HCT116 (cell line): ENCODE results near the gene PLD1. TPM values are rescaled to one million over a fixed set of nuclear protein-coding genes. Genes with fewer than 3 reads are reported as not detected.

Experiments used
- ATAC-seq: fragments of 200-7000 bp; cut with Tn5 transposase; 2 replicates; pipeline ENCODE4 v1.9.1; 2020; ENCODE audit warnings: mild to moderate bottlenecking, moderate library complexity
- BruUV-seq: library from RNA; stranded (reverse); fragments of 400-500 nt; replicated peaks from 2 replicates; lab custom pipeline; 2021; lab: Mats Ljungman, UMichigan
- CTCF ChIA-PET: fragments of 300-600 bp; sonication (Branson Sonifier 250); formaldehyde crosslinking; loops from one replicate; lab custom pipeline; 2021; ENCODE audit warnings: antibody characterized with exemption; lab: Charles Lee
- POLR2A ChIA-PET: fragments of 300-600, 350-600 bp; sonication (Branson Sonifier 250); formaldehyde crosslinking; loops from one replicate; lab custom pipeline; 2021; ENCODE audit warnings: antibody characterized with exemption; lab: Charles Lee
- RAD21 ChIA-PET, 2 experiments: fragments of 300-600 bp; sonication (Branson Sonifier 250); formaldehyde crosslinking; loops; one replicate each; lab custom pipeline; 2023; ENCODE audit warnings: low total read pairs in 2 of 2; ENCODE audit not compliant: uncharacterized antibody in 2 of 2, unreplicated experiment in 2 of 2, low non-redundant PET in 1 of 2; lab: Charles Lee
- DNase-seq: peaks from one replicate; pipeline ENCODE4 v3.0.0-alpha.2; 2010; ENCODE audit warnings: low read depth, low spot score
- H2AFZ ChIP-seq: fragments of 200-600 bp; shearing (Covaris generic), sonication (generic); 2 replicates; pipeline ENCODE4 v1.6.1; 2017; ENCODE audit warnings: low read depth, mixed run types, mixed read lengths, antibody characterized with exemption, low read length; ENCODE audit not compliant: poor library complexity, severe bottlenecking
- H3K27ac ChIP-seq: 2 replicates; pipeline ENCODE4 v1.5.1; 2012; ENCODE audit warnings: low read depth, low read length
- H3K27me3 ChIP-seq: fragments of 200-600 bp; sonication (generic); 2 replicates; pipeline ENCODE4 v1.6.1; 2016; ENCODE audit warnings: mixed run types, low read length, mixed read lengths; ENCODE audit not compliant: insufficient read depth
- H3K36me3 ChIP-seq, 2 experiments: fragments of 200-500 bp in 1 of 2; fragments of 200-600 bp in 1 of 2; sonication (Bioruptor generic) in 1 of 2; sonication (generic) in 1 of 2; 2 replicates each; pipeline versions ENCODE4 v1.5.1 to v1.6.1; 2014 to 2016; ENCODE audit warnings: low read length in 2 of 2, inconsistent platforms in 1 of 2, mixed read lengths in 1 of 2, mixed run types in 1 of 2; ENCODE audit not compliant: insufficient read depth in 2 of 2, control insufficient read depth in 1 of 2
- H3K4me1 ChIP-seq, 2 experiments: fragments of 200-600 bp in 1 of 2; sonication (generic) in 1 of 2; 2 replicates each; pipeline versions ENCODE4 v1.5.1 to v1.6.1; 2012 to 2017; ENCODE audit warnings: low read length in 2 of 2, inconsistent platforms in 1 of 2, mild to moderate bottlenecking in 1 of 2, mixed read lengths in 1 of 2, mixed run types in 1 of 2, moderate library complexity in 1 of 2; ENCODE audit not compliant: insufficient read depth in 2 of 2, control insufficient read depth in 1 of 2
- H3K4me2 ChIP-seq: fragments of 200-600 bp; sonication (generic); 2 replicates; pipeline ENCODE4 v1.6.1; 2017; ENCODE audit warnings: mixed run types, low read length, mixed read lengths
- H3K4me3 ChIP-seq, 2 experiments: fragments of 200-600 bp in 1 of 2; sonication (generic) in 1 of 2; replicated peaks in 1 of 2; 2 replicates each; pipeline ENCODE4 v1.5.1; 2011 to 2016; ENCODE audit warnings: low read length in 2 of 2, control low read depth in 1 of 2, low read depth in 1 of 2, mild to moderate bottlenecking in 1 of 2, mixed read lengths in 1 of 2, mixed run types in 1 of 2
- H3K79me2 ChIP-seq: fragments of 200-600 bp; sonication (generic); 2 replicates; pipeline ENCODE4 v1.6.1; 2017; ENCODE audit warnings: mild to moderate bottlenecking, mixed run types, low read length, moderate library complexity, mixed read lengths; ENCODE audit not compliant: insufficient read depth
- H3K9ac ChIP-seq: fragments of 200-600 bp; sonication (generic); 2 replicates; pipeline ENCODE4 v1.6.1; 2016; ENCODE audit warnings: low read length, mixed read lengths
- H3K9me2 ChIP-seq: fragments of 200-600 bp; sonication (generic), shearing (Covaris generic); 2 replicates; pipeline ENCODE4 v1.6.1; 2017; ENCODE audit warnings: mixed run types, mild to moderate bottlenecking, moderate library complexity; ENCODE audit not compliant: insufficient read depth
- H3K9me3 ChIP-seq, 2 experiments: fragments of 200-500 bp in 1 of 2; fragments of 200-600 bp in 1 of 2; sonication (Bioruptor generic) in 1 of 2; sonication (generic) in 1 of 2; 2 replicates each; pipeline ENCODE4 v1.6.1; 2014 to 2017; ENCODE audit warnings: low read length in 2 of 2, mixed read lengths in 2 of 2, inconsistent platforms in 1 of 2, low read depth in 1 of 2, mild to moderate bottlenecking in 1 of 2, mixed run types in 1 of 2, moderate library complexity in 1 of 2; ENCODE audit not compliant: control insufficient read depth in 1 of 2, insufficient read depth in 1 of 2
- H4K20me1 ChIP-seq: fragments of 200-600 bp; sonication (generic), shearing (Covaris generic); 2 replicates; pipeline ENCODE4 v1.6.1; 2017; ENCODE audit warnings: mixed run types, mild to moderate bottlenecking, moderate library complexity; ENCODE audit not compliant: insufficient read depth
- ATF3 ChIP-seq: IDR thresholded peaks from 2 replicates; pipeline ENCODE4 v1.6.1; 2012
- CBX3 ChIP-seq: IDR thresholded peaks from 2 replicates; pipeline ENCODE4 v1.6.1; 2012; ENCODE audit warnings: low read depth
- CEBPB ChIP-seq: IDR thresholded peaks from 2 replicates; pipeline ENCODE4 v1.6.1; 2012; ENCODE audit warnings: low read depth
- CTCF ChIP-seq, 3 experiments: fragments of 200-600 bp in 1 of 3; sonication (generic) in 1 of 3; IDR thresholded peaks in 2 of 3; conservative IDR thresholded peaks in 1 of 3; 2 replicates each; pipeline ENCODE4 v1.5.1; 2012 to 2017; ENCODE audit warnings: low read depth in 2 of 3, low read length in 2 of 3, antibody characterized with exemption in 1 of 3, borderline replicate concordance in 1 of 3, control low read depth in 1 of 3, mild to moderate bottlenecking in 1 of 3, mixed read lengths in 1 of 3, mixed run types in 1 of 3, moderate library complexity in 1 of 3; ENCODE audit not compliant: insufficient read depth in 1 of 3
- EGR1 ChIP-seq: IDR thresholded peaks from 2 replicates; pipeline ENCODE4 v1.6.1; 2012; ENCODE audit warnings: low read depth
- ELF1 ChIP-seq: IDR thresholded peaks from 2 replicates; pipeline ENCODE4 v1.6.1; 2012; ENCODE audit warnings: low read depth, borderline replicate concordance
- EZH2 ChIP-seq: fragments of 200-600 bp; sonication (generic); IDR thresholded peaks from 2 replicates; pipeline ENCODE4 v1.6.1; 2017; ENCODE audit warnings: antibody characterized with exemption, mixed run types
- EZH2phosphoT487 ChIP-seq: fragments of 200-600 bp; IDR thresholded peaks from 2 replicates; pipeline ENCODE4 v1.6.1; 2018; ENCODE audit warnings: antibody characterized with exemption, borderline replicate concordance
- JUND ChIP-seq: IDR thresholded peaks from 2 replicates; pipeline ENCODE4 v1.6.1; 2012
- MAX ChIP-seq: IDR thresholded peaks from 2 replicates; pipeline ENCODE4 v1.6.1; 2012
- POLR2AphosphoS5 ChIP-seq: IDR thresholded peaks from 2 replicates; pipeline ENCODE4 v1.6.1; 2011; ENCODE audit warnings: mild to moderate bottlenecking, low read depth, low read length, moderate library complexity
- SIN3A ChIP-seq: IDR thresholded peaks from 2 replicates; pipeline ENCODE4 v1.6.1; 2012; ENCODE audit warnings: low read depth
- SP1 ChIP-seq: IDR thresholded peaks from 2 replicates; pipeline ENCODE4 v1.6.1; 2012; ENCODE audit warnings: low read depth
- SRF ChIP-seq: IDR thresholded peaks from 2 replicates; pipeline ENCODE4 v1.6.1; 2012; ENCODE audit warnings: low read depth
- TCF7L2 ChIP-seq: IDR thresholded peaks from 2 replicates; pipeline ENCODE4 v1.7.0; 2011; ENCODE audit warnings: borderline replicate concordance, inconsistent platforms; ENCODE audit not compliant: insufficient read depth, insufficient read length; ENCODE audit errors: extremely low read depth
- YY1 ChIP-seq: IDR thresholded peaks from 2 replicates; pipeline ENCODE4 v1.6.1; 2011; ENCODE audit warnings: low read length, low read depth, moderate library complexity, mild to moderate bottlenecking; ENCODE audit not compliant: insufficient replicate concordance; ENCODE audit errors: extremely low read depth
- ZBTB33 ChIP-seq: IDR thresholded peaks from 2 replicates; pipeline ENCODE4 v1.6.1; 2011; ENCODE audit warnings: mild to moderate bottlenecking, low read length, moderate library complexity; ENCODE audit not compliant: insufficient replicate concordance; ENCODE audit errors: extremely low read depth
- ZFX ChIP-seq: fragments of 450-650 bp; IDR thresholded peaks from 2 replicates; pipeline ENCODE4 v1.6.1; 2017
- intact Hi-C: fragments of 100-400 bp; cut with micrococcal nuclease; formaldehyde crosslinking; loops from 2 replicates; pipeline ENCODE4 v1.10.0; 2022
- total RNA-seq: library from RNA; stranded (reverse); gene quantifications from one replicate; pipeline ENCODE4 v1.2.1, GENCODE V29; 2021; ENCODE audit not compliant: unreplicated experiment

The PLD1 gene
- total RNA-seq, 1 experiment from 2014 or later = 8.4 TPM

GRCh38 chr3:171842864-171843518 is 32.7 kb upstream of the PLD1 start, which contains the start of gene TMEM212:
Gene TMEM212, plus strand, starts transcription at chr3:171843349. Its CDS starts 35 bp downstream, at chr3:171843384.
- Histone ChIP-seq H3K4me3 (no peak within 1 kb of the TSS), H3K79me2 (no peaks in the 10 kb centered on the region), H3K4me1 (no peaks in the 10 kb centered on the region), H3K36me3 (no peaks in the 10 kb centered on the region), H3K9me2 (no peaks in the 10 kb centered on the region; the same call in 1 of the 2 replicates), H3K9ac (no peak within 1 kb of the TSS), H4K20me1 (no peaks in the 10 kb centered on the region), H3K27me3 (no peaks in the 10 kb centered on the region), H3K9me3 (no peaks in the 10 kb centered on the region), H3K4me2 (no peak within 1 kb of the TSS)
- RAD21 ChIA-PET = no interaction called here
- ATAC-seq = no peak
- CTCF ChIA-PET = interaction anchor here (1.6 kb wide), 1 partner anchor 9 kb away, joined by 3 read pairs; no protein-coding TSS in a partner anchor
- no TSS peak for BruUV-seq
- no peak for DNase-seq
- intact Hi-C loops = no loop called here
- TF ChIP-seq SRF (no peak), ZBTB33 (no peak), SP1 (no peak), CTCF (IDR thresholded peaks at IDR 0.05 in 2 of 3, conservative IDR thresholded peaks at IDR 0.05 in 1 of 3; ENCODE audit: borderline replicate concordance in 1 of 3, insufficient read depth in 1 of 3, low read depth in 2 of 3, low read length in 2 of 3) (no peak), CBX3 (no peak), ELF1 (no peak), EGR1 (no peak), TCF7L2 (no peak), POLR2AphosphoS5 (no peak), ZFX (no peak), SIN3A (no peak), ATF3 (no peak), EZH2phosphoT487 (no peak), MAX (no peak), EZH2 (no peak), JUND (no peak), CEBPB (no peak), YY1 (no peak)
- TF ChIP-seq, all 23 proteins: peak for 0
- POLR2A ChIA-PET = no interaction called here
- Histone ChIP-seq H3K27ac (no peak within 1 kb of the TSS), H2AFZ (no peak within 1 kb of the TSS)
